ENCODE data around the gene CEPT1.
"Not testable (repeated sequence)": the region's sequence is repeated elsewhere in the genome, so short reads cannot be mapped to it uniquely, and the experiment has no call there.

The CEPT1 gene

GRCh38 chr1:111139956-111140679, at the start of gene CEPT1, which contains the start of gene DRAM2:
Gene CEPT1, plus strand, starts transcription at chr1:111140223. Its CDS starts 7,492 bp downstream, at chr1:111147715.
Gene DRAM2, minus strand, starts transcription at chr1:111140093. Its CDS starts 8,539 bp downstream, at chr1:111131554.
- DNase-seq (ENCODE audit: low spot score) = peak; percentile 91

- DNase-seq (ENCODE audit: low spot score) = not testable (repeated sequence)
Measured at GRCh38 chr1:111095421-111095820, 44.6 kb upstream of the CEPT1 start.

GRCh38 chr1:111097356-111098099, 42.5 kb upstream of the CEPT1 start:
- no peak for DNase-seq (ENCODE audit: low spot score)

- DNase-seq (ENCODE audit: low spot score) = no peak
Measured at GRCh38 chr1:111099289-111099688, 40.7 kb upstream of the CEPT1 start.

- DNase-seq (ENCODE audit: low spot score) = no peak
Measured at GRCh38 chr1:111101854-111102642, 38.0 kb upstream of the CEPT1 start.

GRCh38 chr1:111104981-111105380, 35.0 kb upstream of the CEPT1 start:
- no peak for DNase-seq (ENCODE audit: low spot score)

- peak; percentile 9 for DNase-seq (ENCODE audit: low spot score)
Measured at GRCh38 chr1:111110197-111110899, 29.7 kb upstream of the CEPT1 start.

GRCh38 chr1:111116496-111116895, 23.5 kb upstream of the CEPT1 start:
- no peak for DNase-seq (ENCODE audit: low spot score)

- no peak for DNase-seq (ENCODE audit: low spot score)
Measured at GRCh38 chr1:111126354-111126753, 13.7 kb upstream of the CEPT1 start.

- DNase-seq (ENCODE audit: low spot score) = no peak
Measured at GRCh38 chr1:111127923-111128643, 11.9 kb upstream of the CEPT1 start.

GRCh38 chr1:111129376-111129775, 10.6 kb upstream of the CEPT1 start:
- no peak for DNase-seq (ENCODE audit: low spot score)

- no peak for DNase-seq (ENCODE audit: low spot score)
Measured at GRCh38 chr1:111131693-111132092, 8.3 kb upstream of the CEPT1 start.

- no peak for DNase-seq (ENCODE audit: low spot score)
Measured at GRCh38 chr1:111133866-111134265, 6.2 kb upstream of the CEPT1 start.

GRCh38 chr1:111139324-111139955, 583 bp upstream of the CEPT1 start:
- peak; percentile 66 for DNase-seq (ENCODE audit: low spot score)

- peak; percentile 73 for DNase-seq (ENCODE audit: low spot score)
Measured at GRCh38 chr1:111140680-111140967, 601 bp downstream of the CEPT1 start.

- DNase-seq (ENCODE audit: low spot score) = no peak
Measured at GRCh38 chr1:111141245-111142220, 1.5 kb downstream of the CEPT1 start.

- DNase-seq (ENCODE audit: low spot score) = no peak
Measured at GRCh38 chr1:111142356-111142975, 2.4 kb downstream of the CEPT1 start.

- no peak for DNase-seq (ENCODE audit: low spot score)
Measured at GRCh38 chr1:111145542-111145941, 5.5 kb downstream of the CEPT1 start.
